GM18867 (cell line): Measurements from ENCODE around the gene PARD6B.
"Not testable (repeated sequence)": the region's sequence is repeated elsewhere in the genome, so short reads cannot be mapped to it uniquely, and the experiment has no call there.

Source experiments
- ATAC-seq: cut with Tn5 transposase; IDR thresholded peaks from one replicate; pipeline ENCODE4 v1.9.1; 2021; ENCODE audit warnings: mild to moderate bottlenecking, moderate library complexity; ENCODE audit not compliant: unreplicated experiment

The PARD6B gene

GRCh38 chr20:50744143-50744792 lies 12.9 kb downstream of the PARD6B start:
- no peak for ATAC-seq

- no peak for ATAC-seq
Measured at GRCh38 chr20:50745634-50746137, 14.3 kb downstream of the PARD6B start.

- ATAC-seq, result no peak
Measured at GRCh38 chr20:50746138-50746940, 15.0 kb downstream of the PARD6B start.

GRCh38 chr20:50747275-50747674 lies 15.9 kb downstream of the PARD6B start:
- ATAC-seq, result no peak

DNA sequence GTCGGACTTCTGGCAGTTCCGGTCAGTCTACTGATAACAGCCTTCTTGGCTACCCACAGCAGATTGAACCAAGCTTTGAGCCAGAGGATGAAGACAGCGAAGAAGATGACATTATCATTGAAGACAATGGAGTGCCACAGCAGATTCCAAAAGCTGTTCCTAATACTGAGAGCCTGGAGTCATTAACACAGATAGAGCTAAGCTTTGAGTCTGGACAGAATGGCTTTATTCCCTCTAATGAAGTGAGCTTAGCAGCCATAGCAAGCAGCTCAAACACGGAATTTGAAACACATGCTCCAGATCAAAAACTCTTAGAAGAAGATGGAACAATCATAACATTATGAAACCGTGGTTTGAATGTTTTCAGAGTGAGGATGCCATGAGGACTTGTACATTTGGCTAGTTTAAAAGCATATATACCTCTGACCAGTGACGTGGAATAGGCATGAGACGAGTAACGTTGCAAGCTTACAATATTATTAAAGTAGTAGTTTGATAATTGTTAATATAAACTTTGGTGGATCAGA lies 18.8 kb downstream of the PARD6B start:
- no peak for ATAC-seq

DNA sequence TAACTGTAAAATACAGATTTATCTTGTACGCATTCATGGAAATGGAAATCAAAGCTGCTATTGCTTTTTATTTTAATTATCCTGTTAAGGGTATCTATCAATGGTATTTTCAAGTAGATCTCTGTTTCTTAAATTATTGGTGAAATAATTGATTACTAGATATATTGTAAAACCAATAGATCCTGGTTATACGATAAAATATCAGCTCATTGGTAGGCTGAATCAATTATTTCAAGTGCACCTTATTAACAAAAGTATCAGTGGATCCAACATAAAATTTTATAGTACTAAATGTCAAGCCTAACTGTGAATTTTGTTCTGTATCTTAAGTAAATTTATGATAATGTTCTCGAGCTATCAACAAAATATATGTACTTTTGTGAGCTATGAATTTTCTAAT lies 21.8 kb downstream of the PARD6B start:
- no peak for ATAC-seq

DNA sequence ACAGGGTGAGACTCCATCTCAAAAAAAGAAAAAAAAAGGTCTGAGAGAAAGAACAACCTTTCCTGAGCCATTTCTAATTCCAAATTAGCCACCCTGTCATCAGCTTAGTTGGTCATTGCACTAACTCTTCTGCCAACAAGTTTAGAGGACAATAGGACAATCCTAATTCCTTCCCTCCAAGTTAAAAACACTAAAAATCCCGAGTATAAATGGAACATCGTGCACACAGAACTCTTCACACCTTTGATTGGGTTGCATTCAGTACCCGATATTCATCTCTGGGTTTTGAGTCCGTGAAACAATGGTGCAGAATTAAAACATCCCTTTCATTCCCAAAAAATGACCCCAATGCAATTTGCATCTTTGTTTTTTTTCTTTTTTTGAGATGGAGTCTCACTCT lies 23.0 kb downstream of the PARD6B start:
- no peak for ATAC-seq

GRCh38 chr20:50756447-50756846 lies 25.1 kb downstream of the PARD6B start:
- ATAC-seq, result no peak

DNA sequence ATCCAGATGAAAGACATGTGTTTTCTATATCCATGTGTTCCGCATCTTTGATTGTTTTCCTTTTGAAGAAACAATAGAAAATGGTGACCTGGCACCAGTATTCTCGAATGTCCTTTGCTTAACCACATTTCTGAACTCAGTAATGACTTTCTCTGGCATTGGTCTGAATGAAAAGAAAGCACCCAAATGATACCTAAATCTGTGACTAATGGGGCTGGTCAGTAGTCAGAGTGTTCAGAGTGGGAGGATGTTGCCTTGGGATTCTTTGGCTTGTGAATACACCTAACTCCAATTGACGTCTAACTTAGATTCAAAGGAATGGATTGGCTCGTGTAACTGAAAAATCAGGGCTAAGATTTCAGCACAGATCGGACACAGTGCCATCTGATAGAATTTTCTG lies 27.1 kb downstream of the PARD6B start:
- no peak for ATAC-seq

DNA sequence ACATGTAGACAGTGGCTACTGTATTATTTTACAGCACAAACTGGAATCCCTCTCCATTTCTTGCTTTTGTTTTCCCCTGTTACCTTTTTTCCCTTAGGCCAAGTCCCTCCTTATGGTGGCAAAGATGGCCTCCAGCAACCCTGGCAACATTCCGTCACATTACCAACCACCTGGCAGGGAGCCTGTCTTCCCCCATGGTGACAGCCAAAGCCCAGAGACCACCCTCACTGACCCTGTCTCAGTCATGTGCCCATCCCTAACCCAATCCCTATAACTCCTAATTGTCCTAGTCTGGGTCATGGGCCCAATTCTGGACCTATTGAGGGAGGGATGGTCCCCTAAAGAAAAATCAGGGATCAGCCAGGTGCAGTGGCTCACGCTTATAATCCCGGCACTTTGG lies 27.6 kb downstream of the PARD6B start:
- no peak for ATAC-seq

DNA sequence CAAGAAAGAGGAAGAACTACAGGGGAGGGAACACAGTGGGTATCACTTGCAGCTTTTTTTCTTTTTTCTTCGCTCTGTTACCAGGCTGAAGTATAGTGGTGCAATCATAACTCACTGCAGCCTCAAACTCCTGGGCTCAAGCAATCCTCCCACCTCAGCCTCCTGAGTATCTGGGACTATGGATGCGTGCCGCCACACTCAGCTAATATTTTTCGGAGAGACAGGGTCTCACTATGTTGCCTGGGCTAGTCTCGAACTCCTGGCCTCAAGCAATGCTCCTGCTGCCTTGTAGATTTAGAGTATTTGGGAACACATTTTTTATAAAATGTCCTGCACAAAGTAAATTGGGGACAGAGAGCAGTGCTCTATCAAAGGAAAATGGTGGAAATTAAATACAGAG lies 28.3 kb downstream of the PARD6B start:
- ATAC-seq, result no peak

DNA sequence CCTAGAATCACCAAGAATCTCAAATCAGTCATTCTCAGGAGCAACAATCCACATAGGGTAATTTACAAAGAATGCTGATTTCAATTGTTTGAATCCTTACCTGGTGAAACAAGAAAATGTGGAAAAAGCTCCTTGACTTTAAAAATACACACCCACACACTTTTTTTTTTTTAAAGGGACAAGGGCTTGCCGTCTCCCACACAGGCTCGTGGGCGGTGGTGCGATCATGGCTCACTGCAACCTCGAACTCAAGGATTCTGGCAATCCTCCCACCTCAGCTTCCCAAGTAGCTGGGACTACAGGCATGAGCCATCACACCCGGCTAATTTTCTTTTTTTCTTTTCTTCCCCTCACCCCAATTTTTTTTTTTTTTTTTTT lies 30.7 kb downstream of the PARD6B start:
- no peak for ATAC-seq

DNA sequence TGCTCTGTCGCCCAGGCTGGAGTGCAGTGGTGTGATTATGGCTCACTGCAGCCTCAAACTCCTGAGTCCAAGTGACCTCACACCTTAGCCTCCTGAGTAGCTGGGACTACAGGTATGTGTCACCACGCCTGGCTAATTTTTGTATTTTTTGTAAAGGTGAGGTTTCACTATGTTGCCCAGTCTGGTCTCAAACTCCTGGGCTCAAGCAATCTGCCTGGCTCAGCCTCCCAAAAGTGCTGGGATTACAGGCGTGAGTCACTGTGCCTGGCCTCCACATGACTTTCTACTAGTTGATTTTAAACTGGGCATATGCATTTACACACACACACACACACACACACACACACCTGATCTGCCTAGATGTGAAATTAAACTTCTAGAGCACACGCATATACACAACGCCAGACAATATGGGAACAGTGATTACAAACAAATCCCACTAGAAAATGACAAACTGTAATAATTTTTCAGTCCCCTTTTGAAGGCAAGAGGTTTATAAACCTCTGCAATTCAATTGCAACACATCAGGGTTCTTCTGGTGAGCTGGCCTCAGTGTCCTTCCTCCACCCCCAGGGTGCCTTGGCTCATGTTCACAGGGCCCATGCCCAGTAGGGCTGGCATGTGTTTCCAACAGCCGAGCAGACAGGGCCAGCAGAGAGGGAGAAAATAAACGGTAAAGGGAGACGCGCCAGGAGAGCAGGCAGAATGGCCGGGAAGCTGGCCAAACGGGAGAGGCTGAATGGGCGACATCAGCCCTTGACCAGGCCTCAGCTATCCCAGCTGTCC lies 31.2 kb downstream of the PARD6B start:
- no peak for ATAC-seq

- ATAC-seq, result not testable (repeated sequence)
Measured at GRCh38 chr20:50763550-50764458, 32.4 kb downstream of the PARD6B start.

DNA sequence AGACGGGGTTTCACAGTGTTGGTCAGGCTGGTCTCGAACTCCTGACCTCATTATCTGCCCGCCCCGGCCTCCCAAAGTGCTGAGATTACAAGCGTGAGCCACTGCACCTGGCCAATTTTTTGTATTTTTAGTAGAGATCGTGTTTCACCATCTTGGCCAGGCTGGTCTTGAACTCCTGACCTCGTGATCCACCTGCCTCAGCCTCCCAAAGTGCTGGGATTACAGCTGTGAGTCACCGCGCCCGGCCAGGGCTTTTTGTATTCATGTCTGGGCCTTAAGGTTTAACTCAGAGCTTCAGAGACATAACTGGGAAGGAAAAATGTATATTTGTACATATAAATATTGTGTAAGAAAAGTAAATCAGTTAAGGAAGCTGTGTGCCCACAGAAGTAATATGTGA lies 33.9 kb downstream of the PARD6B start:
- ATAC-seq, result not testable (repeated sequence)

GRCh38 chr20:50765674-50766073 lies 34.3 kb downstream of the PARD6B start:
- no peak for ATAC-seq

DNA sequence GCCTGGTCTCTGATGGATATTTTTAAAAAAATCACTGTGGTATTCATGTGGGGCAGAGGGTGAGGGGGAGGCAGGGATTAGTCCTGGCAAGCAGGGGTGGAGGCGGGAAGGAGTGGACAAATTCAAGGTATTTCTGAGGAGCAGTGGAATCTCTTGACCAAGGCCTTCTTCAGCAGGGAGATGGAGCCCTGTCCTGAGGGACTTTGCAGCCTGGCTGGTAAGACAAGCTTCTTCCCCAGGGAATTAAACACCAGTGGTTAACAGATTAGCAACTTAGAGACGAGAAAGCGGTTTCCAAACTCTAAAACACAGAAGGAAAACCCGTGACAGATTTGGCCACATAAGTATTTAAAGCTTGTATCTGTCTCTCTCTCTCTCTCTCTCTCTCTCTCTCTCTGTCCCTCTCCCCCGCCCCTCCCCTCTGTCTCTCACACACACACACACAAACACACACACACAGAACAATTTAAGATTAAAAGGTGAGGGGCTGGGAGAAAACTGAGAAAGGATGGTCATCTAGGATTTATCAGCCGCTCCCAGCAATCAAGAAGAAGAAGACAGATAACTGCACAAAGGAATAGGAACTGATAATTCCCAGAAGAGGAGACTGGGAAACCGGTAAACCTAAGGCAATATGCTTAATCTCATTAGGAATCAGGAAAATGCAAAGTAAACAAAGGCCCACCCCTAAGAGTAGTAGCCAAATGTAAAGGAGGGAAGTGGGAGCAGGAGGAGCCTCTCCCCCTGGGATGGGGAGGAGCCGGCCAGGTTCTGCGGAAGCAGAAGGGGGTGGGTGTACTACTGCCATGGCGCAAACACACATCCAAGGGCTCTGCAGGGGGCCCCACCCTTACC lies 35.8 kb downstream of the PARD6B start:
- not testable (repeated sequence) for ATAC-seq

- ATAC-seq, result not testable (repeated sequence)
Measured at GRCh38 chr20:50768991-50769390, 37.6 kb downstream of the PARD6B start.

DNA sequence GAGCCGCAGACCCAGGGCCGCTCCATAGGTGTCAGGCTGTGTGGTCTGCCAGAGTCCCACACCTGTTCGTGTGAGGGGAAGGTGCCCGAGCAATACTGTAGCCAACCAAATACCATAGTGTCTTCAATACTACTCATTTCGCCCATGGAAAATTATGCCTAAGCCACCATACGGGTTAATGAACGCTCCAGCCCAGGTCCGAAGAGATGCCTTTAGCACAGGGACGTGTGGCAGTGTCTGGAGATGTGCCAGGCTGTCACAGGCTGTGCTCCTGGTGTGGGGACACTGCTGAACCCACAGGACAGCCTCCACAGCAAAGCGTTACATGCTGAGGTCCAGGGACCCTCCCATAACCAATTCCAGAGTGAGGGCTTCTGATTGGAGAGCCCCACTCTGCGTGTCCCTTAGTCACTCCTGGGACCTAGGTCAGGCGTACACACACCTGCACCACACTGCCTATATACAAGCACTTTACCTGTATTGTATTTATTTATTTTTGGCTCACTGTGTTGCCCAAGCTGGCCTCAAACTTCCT lies 38.2 kb downstream of the PARD6B start:
- ATAC-seq, result not testable (repeated sequence)
